Ovary (tissue), 3 donors: Measurements from ENCODE around the gene RANBP17.

Source experiments
- CTCF ChIP-seq, 3 donors: fragments of 450-650 bp in 2 of 3; fragments of 200-600 bp in 1 of 3; IDR thresholded peaks; one replicate each; pipeline versions ENCODE4 v1.5.1 to v1.8.0; 2016 to 2022; ENCODE audit warnings: antibody characterized with exemption in 3 of 3, mild to moderate bottlenecking in 1 of 3
- EP300 ChIP-seq: sonication (generic); formaldehyde crosslinking; IDR thresholded peaks from one replicate; pipeline ENCODE4 v1.6.1; 2017; ENCODE audit warnings: antibody characterized with exemption
- POLR2A ChIP-seq: fragments of 450-650 bp; IDR thresholded peaks from one replicate; pipeline ENCODE4 v1.6.1; 2017; ENCODE audit warnings: antibody characterized with exemption, mild to moderate bottlenecking, moderate library complexity
- donor health status: DM: no; HTN: no; CAD: no.

- no peak for TF ChIP-seq CTCF (IDR thresholded peaks at IDR 0.05)
- no peak for TF ChIP-seq EP300
- no peak for TF ChIP-seq POLR2A
Observed at GRCh38 chr5:171295801-171296200, 434.0 kb downstream of the RANBP17 start.
